ENCODE results near the gene TIGD3.

DNA sequence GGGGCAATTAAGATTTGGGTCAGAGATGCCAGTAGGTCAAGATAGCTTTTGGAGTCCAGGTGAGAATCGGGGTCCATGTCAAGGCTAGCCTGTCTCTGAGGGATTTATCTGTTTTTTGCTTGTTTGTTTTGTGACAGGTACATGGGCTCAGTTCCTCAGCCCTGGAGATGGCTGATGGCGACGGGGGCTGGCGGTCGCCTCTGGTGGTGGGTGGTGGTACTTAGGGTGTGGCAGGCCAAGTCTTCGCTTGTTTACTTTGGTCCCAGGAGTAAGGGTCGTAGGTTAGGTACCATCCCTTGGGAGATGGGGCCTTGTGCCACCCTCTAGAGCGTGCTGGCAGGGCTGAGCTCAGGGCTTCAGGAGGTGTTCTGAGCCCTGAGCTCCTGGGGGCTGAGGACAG lies 23.2 kb downstream of the TIGD3 start:
- no peak for TF ChIP-seq EGR1 (IDR thresholded peaks at IDR 0.05)
- TF ChIP-seq RAD21 (IDR thresholded peaks at IDR 0.05; ENCODE audit: low read depth): no peak
- TF ChIP-seq ZBTB7A (IDR thresholded peaks at IDR 0.05; ENCODE audit: low read depth): no peak
- TF ChIP-seq, protein P1, sequence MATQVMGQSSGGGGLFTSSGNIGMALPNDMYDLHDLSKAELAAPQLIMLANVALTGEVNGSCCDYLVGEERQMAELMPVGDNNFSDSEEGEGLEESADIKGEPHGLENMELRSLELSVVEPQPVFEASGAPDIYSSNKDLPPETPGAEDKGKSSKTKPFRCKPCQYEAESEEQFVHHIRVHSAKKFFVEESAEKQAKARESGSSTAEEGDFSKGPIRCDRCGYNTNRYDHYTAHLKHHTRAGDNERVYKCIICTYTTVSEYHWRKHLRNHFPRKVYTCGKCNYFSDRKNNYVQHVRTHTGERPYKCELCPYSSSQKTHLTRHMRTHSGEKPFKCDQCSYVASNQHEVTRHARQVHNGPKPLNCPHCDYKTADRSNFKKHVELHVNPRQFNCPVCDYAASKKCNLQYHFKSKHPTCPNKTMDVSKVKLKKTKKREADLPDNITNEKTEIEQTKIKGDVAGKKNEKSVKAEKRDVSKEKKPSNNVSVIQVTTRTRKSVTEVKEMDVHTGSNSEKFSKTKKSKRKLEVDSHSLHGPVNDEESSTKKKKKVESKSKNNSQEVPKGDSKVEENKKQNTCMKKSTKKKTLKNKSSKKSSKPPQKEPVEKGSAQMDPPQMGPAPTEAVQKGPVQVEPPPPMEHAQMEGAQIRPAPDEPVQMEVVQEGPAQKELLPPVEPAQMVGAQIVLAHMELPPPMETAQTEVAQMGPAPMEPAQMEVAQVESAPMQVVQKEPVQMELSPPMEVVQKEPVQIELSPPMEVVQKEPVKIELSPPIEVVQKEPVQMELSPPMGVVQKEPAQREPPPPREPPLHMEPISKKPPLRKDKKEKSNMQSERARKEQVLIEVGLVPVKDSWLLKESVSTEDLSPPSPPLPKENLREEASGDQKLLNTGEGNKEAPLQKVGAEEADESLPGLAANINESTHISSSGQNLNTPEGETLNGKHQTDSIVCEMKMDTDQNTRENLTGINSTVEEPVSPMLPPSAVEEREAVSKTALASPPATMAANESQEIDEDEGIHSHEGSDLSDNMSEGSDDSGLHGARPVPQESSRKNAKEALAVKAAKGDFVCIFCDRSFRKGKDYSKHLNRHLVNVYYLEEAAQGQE (IDR thresholded peaks at IDR 0.05; ENCODE audit: low read depth): no peak
